RWPE1 (cell line): ENCODE measurements around the gene RCOR2.

Experiments
- CTCF ChIA-PET: fragments of 350-600 bp; sonication (Branson Sonifier 250); formaldehyde crosslinking; extraction: SDS; loops from one replicate; lab custom pipeline; 2021; lab: Yijun Ruan, JAX
- POLR2A ChIA-PET: fragments of 400-600 bp; formaldehyde crosslinking; extraction: SDS; loops from one replicate; lab custom pipeline; 2020; ENCODE audit warnings: antibody characterized with exemption; ENCODE audit not compliant: low non-redundant PET; lab: Yijun Ruan, JAX
- DNase-seq: peaks from one replicate; pipeline ENCODE4 v3.0.0; 2012; ENCODE audit warnings: low spot score
- H3K27ac ChIP-seq: fragments of 450-650 bp; 2 replicates; pipeline ENCODE4 v1.5.1; 2017
- CTCF ChIP-seq: fragments of 450-650 bp; conservative IDR thresholded peaks from 2 replicates; pipeline ENCODE4 v1.5.1; 2017; ENCODE audit warnings: low read depth, mild to moderate bottlenecking

The RCOR2 gene

GRCh38 chr11:63883791-63884190, 33.2 kb downstream of the RCOR2 start:
- peak overlapping the region; percentile 30; the same call in 1 of the 2 replicates for H3K27ac ChIP-seq
- TF ChIP-seq CTCF: no peak
- no peak for DNase-seq
- ChIA-PET CTCF (interaction anchor here (1.3 kb wide), 1 partner anchor 46 kb away, joined by 6 read pairs; no protein-coding TSS in a partner anchor), POLR2A (no interaction called here)

- ChIA-PET POLR2A (no interaction called here), CTCF (interaction anchor here (0.5 kb wide), 1 partner anchor 25 kb away, joined by 4 read pairs; no protein-coding TSS in a partner anchor)
- DNase-seq: no peak
Observed at GRCh38 chr11:63882555-63883242, 34.3 kb downstream of the RCOR2 start.

GRCh38 chr11:63880403-63880790, 36.6 kb downstream of the RCOR2 start:
- no peak for DNase-seq
- no peak for TF ChIP-seq CTCF
- CTCF ChIA-PET: no interaction called here
- POLR2A ChIA-PET: no interaction called here
- H3K27ac ChIP-seq: peak overlapping the region; percentile 46; the same call in 1 of the 2 replicates

More at GRCh38 chr11:63882555-63883242, 34.3 kb downstream of the RCOR2 start:
- H3K27ac ChIP-seq: 0 out of 2 replicates have a peak overlapping the region, but pooled peaks have one; percentile 4
- TF ChIP-seq CTCF: no peak

GRCh38 chr11:63879598-63880402, 37.2 kb downstream of the RCOR2 start:
- DNase-seq: peak; percentile 20
- ChIA-PET POLR2A (no interaction called here), CTCF (interaction anchor here (0.6 kb wide), 1 partner anchor 47 kb away, joined by 4 read pairs; no protein-coding TSS in a partner anchor)
- no peak for TF ChIP-seq CTCF
- H3K27ac ChIP-seq: peak overlapping the region; percentile 69

- H3K27ac ChIP-seq: peak overlapping the region; percentile 10; the same call in 1 of the 2 replicates
- TF ChIP-seq CTCF: no peak
- POLR2A ChIA-PET: interaction anchor here (0.5 kb wide), 1 partner anchor 432 kb away, joined by 4 read pairs; no protein-coding TSS in a partner anchor
- no peak for DNase-seq
- CTCF ChIA-PET: interaction anchor here (0.7 kb wide), 1 partner anchor 226 kb away, joined by 5 read pairs; no protein-coding TSS in a partner anchor
Observed at GRCh38 chr11:63877658-63878241, 39.2 kb downstream of the RCOR2 start.

- no peak overlapping the region for H3K27ac ChIP-seq
- ChIA-PET POLR2A (no interaction called here), CTCF (no interaction called here)
- TF ChIP-seq CTCF: no peak
- no peak for DNase-seq
Observed at GRCh38 chr11:63876616-63877015, 40.3 kb downstream of the RCOR2 start.
